ENCODE data around the gene LRRC71. TPM values are rescaled to one million over a fixed set of nuclear protein-coding genes. Genes with fewer than 3 reads are reported as not detected.
"Not testable (repeated sequence)": the region's sequence is repeated elsewhere in the genome, so short reads cannot be mapped to it uniquely, and the experiment has no call there.

LRRC71 gene
- total and polyA plus RNA-seq, 2 of the 13 experiments (the other 11 are each of a cell fraction or from before 2014, with no cell fraction given): not detected

- no peak for TF ChIP-seq ZBTB37 (CRISPR knock-in tag; IDR thresholded peaks at IDR 0.05)
- TF ChIP-seq SKI (IDR thresholded peaks at IDR 0.05; ENCODE audit: partially characterized antibody): no peak
- no peak for TF ChIP-seq ZNF567 (CRISPR knock-in tag; IDR thresholded peaks at IDR 0.05; ENCODE audit: borderline replicate concordance)
- TF ChIP-seq FOXP4 (CRISPR knock-in tag; IDR thresholded peaks at IDR 0.05): no peak
- no peak for TF ChIP-seq JUN (CRISPR knock-in tag; IDR thresholded peaks at IDR 0.05)
- no peak for TF ChIP-seq PPARG (CRISPR knock-in tag; conservative IDR thresholded peaks at IDR 0.05)
- no peak for TF ChIP-seq KDM6A (CRISPR knock-in tag; IDR thresholded peaks at IDR 0.05; ENCODE audit: low read depth)
- TF ChIP-seq, protein P1, sequence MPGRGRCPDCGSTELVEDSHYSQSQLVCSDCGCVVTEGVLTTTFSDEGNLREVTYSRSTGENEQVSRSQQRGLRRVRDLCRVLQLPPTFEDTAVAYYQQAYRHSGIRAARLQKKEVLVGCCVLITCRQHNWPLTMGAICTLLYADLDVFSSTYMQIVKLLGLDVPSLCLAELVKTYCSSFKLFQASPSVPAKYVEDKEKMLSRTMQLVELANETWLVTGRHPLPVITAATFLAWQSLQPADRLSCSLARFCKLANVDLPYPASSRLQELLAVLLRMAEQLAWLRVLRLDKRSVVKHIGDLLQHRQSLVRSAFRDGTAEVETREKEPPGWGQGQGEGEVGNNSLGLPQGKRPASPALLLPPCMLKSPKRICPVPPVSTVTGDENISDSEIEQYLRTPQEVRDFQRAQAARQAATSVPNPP (CRISPR knock-in tag; IDR thresholded peaks at IDR 0.05): no peak
These were observed 5.7 kb downstream of the LRRC71 start (continued) for GRCh38 chr1:156926175-156926574.

GRCh38 chr1:156926695-156927094 is 6.3 kb downstream of the LRRC71 start:
- H3K4me3 ChIP-seq (replicated peaks in 1 of 3; ENCODE audit: insufficient read depth in 1 of 3, low read depth in 2 of 3, low read length in 3 of 3); H4K20me1 ChIP-seq (ENCODE audit: insufficient read depth, low read length); FAIRE-seq; H3K36me3 ChIP-seq (replicated peaks in 1 of 2; ENCODE audit: control insufficient read depth in 1 of 2, insufficient read depth in 2 of 2, low read length in 2 of 2); H3K27ac ChIP-seq (ENCODE audit: extremely low read length, insufficient read depth, low read length); POLR2A ChIA-PET; BruUV-seq (replicated peaks); ATAC-seq; H3K9ac ChIP-seq (ENCODE audit: insufficient read depth, low read depth, low read length); H3K9me3 ChIP-seq (ENCODE audit: low read length); H3K79me2 ChIP-seq (ENCODE audit: insufficient read depth, low read length); H2AFZ ChIP-seq (ENCODE audit: low read length); H3K4me2 ChIP-seq (ENCODE audit: low read depth, low read length); DNase-seq (ENCODE audit: low spot score): not testable (repeated sequence)
- in situ Hi-C loops (cut with HindIII; ENCODE audit: extremely low pct_ligation_motif_present, low pct_unique_long_range_greater_than_20kb): loop anchor here (5.0 to 10.0 kb wide), 2 partner anchors 34 to 232 kb away; partner anchors contain the start of gene PEAR1
- WGBS (ENCODE audit: low lambda C conversion rate): 69% methylated on average over 5 of the region's 6 CpGs
- peaks cover 21 to 85% of the 10 kb centered on the region in 2 experiments; a peak in 4 of 5 replicates for H3K27me3 ChIP-seq (ENCODE audit: control insufficient read depth in 1 of 2, insufficient read depth in 2 of 2, low read length in 2 of 2)
- intact Hi-C loops (cut with micrococcal nuclease; ENCODE audit: unreplicated experiment): loop anchor here (1.0 kb wide), 1 partner anchor 34 kb away; no protein-coding TSS in a partner anchor
- CTCF ChIA-PET (ENCODE audit: low intra/inter-chr PET ratio, low total read pairs): interaction anchor here (1.5 kb wide), 1 partner anchor 36 kb away, joined by 7 read pairs; no protein-coding TSS in a partner anchor
- peaks cover 17% of the 10 kb centered on the region for H3K4me1 ChIP-seq (ENCODE audit: insufficient read depth, low read length)
- TF ChIP-seq ZNF407 (CRISPR knock-in tag; IDR thresholded peaks at IDR 0.05; ENCODE audit: not compliant biosample characterization): peak; percentile 0

Data from HepG2 (cell line).